Urinary bladder (tissue), 4 donors: ENCODE measurements around the gene ST6GALNAC4. TPM values are rescaled to one million over a fixed set of nuclear protein-coding genes. Genes with fewer than 3 reads are reported as not detected.

Experiments used
- DNase-seq: peaks from one replicate; pipeline ENCODE4 v3.0.0-alpha.2; 2015; ENCODE audit errors: extremely low spot score
- H3K27ac ChIP-seq: one replicate; pipeline ENCODE4 v1.5.1; 2013; ENCODE audit warnings: low read depth, mild to moderate bottlenecking, moderate library complexity
- H3K36me3 ChIP-seq: one replicate; pipeline ENCODE4 v1.6.1; 2013; ENCODE audit warnings: mild to moderate bottlenecking, moderate library complexity; ENCODE audit not compliant: insufficient read depth
- H3K4me1 ChIP-seq: one replicate; pipeline ENCODE4 v1.6.1; 2013; ENCODE audit warnings: mild to moderate bottlenecking, moderate library complexity; ENCODE audit not compliant: insufficient read depth
- H3K4me3 ChIP-seq: one replicate; pipeline ENCODE4 v1.5.1; 2013; ENCODE audit warnings: low read depth, low read length
- WGBS: extraction: QIAGEN DNeasy Blood & Tissue Kit; methylation state at CpG from one replicate; pipeline ENCODE4 v1.1.7; 2013; 5-methylcytosine and 5-hydroxymethylcytosine counted together
- polyA plus RNA-seq: library from polyadenylated mRNA; stranded (reverse); fragments of 200-250 nt; gene quantifications from one replicate; pipeline ENCODE4 v1.2.3, GENCODE V29; 2013
- total RNA-seq: library from RNA; depleted of rRNA; stranded (reverse); fragments of >200 nt; gene quantifications from one replicate; pipeline ENCODE4 v1.2.3, GENCODE V29; 2014
- donor health status: healthy with polysubstance abuse.
- donor health status: healthy.

Gene ST6GALNAC4
- total and polyA plus RNA-seq, 2 donors, result 6.8 to 35.1 TPM

- WGBS, result 53% methylated on average over 18 of the region's 18 CpGs
- H3K4me1 ChIP-seq, result no peaks in the 10 kb centered on the region
- H3K27ac ChIP-seq, result no peak overlapping the region
- H3K36me3 ChIP-seq, result peaks cover 2% of the 10 kb centered on the region
- H3K4me3 ChIP-seq, result no peak overlapping the region
- no peak for DNase-seq
These were observed 25.6 kb upstream of the ST6GALNAC4 start for GRCh38 chr9:127942216-127943010.

- Histone ChIP-seq H3K4me3 (no peak overlapping the region), H3K27ac (no peak overlapping the region), H3K4me1 (no peaks in the 10 kb centered on the region), H3K36me3 (peaks cover 2% of the 10 kb centered on the region)
- DNase-seq, result no peak
- 62% methylated on average over 3 of the region's 3 CpGs for WGBS
These were observed 25.0 kb upstream of the ST6GALNAC4 start for GRCh38 chr9:127941961-127942215.

GRCh38 chr9:127941062-127941960, 24.5 kb upstream of the ST6GALNAC4 start:
- Histone ChIP-seq H3K27ac (no peak overlapping the region), H3K4me3 (no peak overlapping the region), H3K4me1 (no peaks in the 10 kb centered on the region), H3K36me3 (no peaks in the 10 kb centered on the region)
- no peak for DNase-seq
- WGBS, result 73% methylated on average over 18 of the region's 18 CpGs

- no peak for DNase-seq
- Histone ChIP-seq H3K36me3 (no peaks in the 10 kb centered on the region), H3K4me3 (no peak overlapping the region), H3K27ac (no peak overlapping the region), H3K4me1 (no peaks in the 10 kb centered on the region)
- 85% methylated on average over 4 of the region's 4 CpGs for WGBS
These were observed 23.8 kb upstream of the ST6GALNAC4 start for GRCh38 chr9:127940593-127940992.

GRCh38 chr9:127938298-127938690, 21.5 kb upstream of the ST6GALNAC4 start:
- DNase-seq, result no peak
- peak overlapping the region; percentile 57 for H3K4me3 ChIP-seq
- no peaks in the 10 kb centered on the region for H3K36me3 ChIP-seq
- 13% methylated on average over 25 of the region's 25 CpGs for WGBS
- no peaks in the 10 kb centered on the region for H3K4me1 ChIP-seq
- peak overlapping the region; percentile 43 for H3K27ac ChIP-seq

- H3K36me3 ChIP-seq, result no peaks in the 10 kb centered on the region
- H3K4me1 ChIP-seq, result no peaks in the 10 kb centered on the region
These were observed 20.8 kb upstream of the ST6GALNAC4 start, which contains the start of gene DPM2 for GRCh38 chr9:127937388-127938297. DPM2 (minus strand) TSS chr9:127937854; CDS start chr9:127937820, 34 bp downstream.

GRCh38 chr9:127937056-127937387, 20.2 kb upstream of the ST6GALNAC4 start:
- H3K27ac ChIP-seq, result no peak overlapping the region
- no peaks in the 10 kb centered on the region for H3K4me1 ChIP-seq
- no peak for DNase-seq
- peak overlapping the region; percentile 57 for H3K4me3 ChIP-seq
- H3K36me3 ChIP-seq, result no peaks in the 10 kb centered on the region
- WGBS, result 11% methylated on average over 7 of the region's 7 CpGs

More at GRCh38 chr9:127937388-127938297, 20.8 kb upstream of the ST6GALNAC4 start, which contains the start of gene DPM2:
- Histone ChIP-seq H3K4me3 (peak within 1 kb of the TSS; percentile 57), H3K27ac (peak within 1 kb of the TSS; percentile 43)
- no peak for DNase-seq
- 3% methylated on average over 60 of the region's 60 CpGs for WGBS

GRCh38 chr9:127936347-127936852, 19.6 kb upstream of the ST6GALNAC4 start:
- no peaks in the 10 kb centered on the region for H3K4me1 ChIP-seq
- no peaks in the 10 kb centered on the region for H3K36me3 ChIP-seq
- no peak overlapping the region for H3K27ac ChIP-seq
- 76% methylated on average over 14 of the region's 14 CpGs for WGBS
- no peak for DNase-seq
- H3K4me3 ChIP-seq, result no peak overlapping the region

- 84% methylated on average over 4 of the region's 4 CpGs for WGBS
These were observed 19.0 kb upstream of the ST6GALNAC4 start for GRCh38 chr9:127935765-127936221.

GRCh38 chr9:127934986-127935385, 18.1 kb upstream of the ST6GALNAC4 start:
- no peak overlapping the region for H3K27ac ChIP-seq
- H3K4me1 ChIP-seq, result no peaks in the 10 kb centered on the region
- no peak for DNase-seq
- no peak overlapping the region for H3K4me3 ChIP-seq
- 65% methylated on average over 11 of the region's 11 CpGs for WGBS
- H3K36me3 ChIP-seq, result no peaks in the 10 kb centered on the region

More at GRCh38 chr9:127935765-127936221, 19.0 kb upstream of the ST6GALNAC4 start:
- H3K36me3 ChIP-seq, result no peaks in the 10 kb centered on the region
- DNase-seq, result no peak
- H3K4me1 ChIP-seq, result no peaks in the 10 kb centered on the region
- no peak overlapping the region for H3K4me3 ChIP-seq
- no peak overlapping the region for H3K27ac ChIP-seq

GRCh38 chr9:127934248-127934647, 17.4 kb upstream of the ST6GALNAC4 start:
- H3K4me3 ChIP-seq, result no peak overlapping the region
- no peak for DNase-seq
- no peaks in the 10 kb centered on the region for H3K4me1 ChIP-seq
- H3K36me3 ChIP-seq, result no peaks in the 10 kb centered on the region
- no peak overlapping the region for H3K27ac ChIP-seq
- 88% methylated on average over 4 of the region's 4 CpGs for WGBS

GRCh38 chr9:127931092-127931881, 14.4 kb upstream of the ST6GALNAC4 start:
- Histone ChIP-seq H3K27ac (no peak overlapping the region), H3K4me3 (peak overlapping the region; percentile 38), H3K36me3 (no peaks in the 10 kb centered on the region), H3K4me1 (no peaks in the 10 kb centered on the region)
- 15% methylated on average over 18 of the region's 18 CpGs for WGBS
- no peak for DNase-seq
